ENCODE measurements around the gene SLX4IP.

SLX4IP gene

GRCh38 chr20:10523443-10523842, 88.3 kb downstream of the SLX4IP start:
- no peak for DNase-seq

GRCh38 chr20:10524034-10524476, 89.0 kb downstream of the SLX4IP start:
- no peak for DNase-seq

GRCh38 chr20:10524643-10525042, 89.5 kb downstream of the SLX4IP start:
- peak; percentile 42 for DNase-seq

- DNase-seq = no peak
Observed at GRCh38 chr20:10527781-10528180, 92.7 kb downstream of the SLX4IP start.

GRCh38 chr20:10530883-10531282, 95.8 kb downstream of the SLX4IP start:
- no peak for DNase-seq

- no peak for DNase-seq
Observed at GRCh38 chr20:10531848-10532247, 96.7 kb downstream of the SLX4IP start.

- DNase-seq = no peak
Observed at GRCh38 chr20:10532361-10532760, 97.3 kb downstream of the SLX4IP start.

GRCh38 chr20:10536531-10536930, 101.4 kb downstream of the SLX4IP start:
- peak; percentile 35 for DNase-seq

GRCh38 chr20:10537850-10538480, 102.9 kb downstream of the SLX4IP start:
- no peak for DNase-seq

- DNase-seq = no peak
Observed at GRCh38 chr20:10538768-10539167, 103.7 kb downstream of the SLX4IP start.

- no peak for DNase-seq
Observed at GRCh38 chr20:10539818-10540553, 104.9 kb downstream of the SLX4IP start.

GRCh38 chr20:10540636-10541493, 105.8 kb downstream of the SLX4IP start:
- no peak for DNase-seq

GRCh38 chr20:10541668-10542411, 106.7 kb downstream of the SLX4IP start:
- no peak for DNase-seq

GRCh38 chr20:10542442-10542841, 107.3 kb downstream of the SLX4IP start:
- DNase-seq = no peak

GRCh38 chr20:10543480-10543879, 108.4 kb downstream of the SLX4IP start:
- no peak for DNase-seq

- no peak for DNase-seq
Observed at GRCh38 chr20:10547276-10548114, 112.4 kb downstream of the SLX4IP start.

GRCh38 chr20:10549511-10549910, 114.4 kb downstream of the SLX4IP start:
- no peak for DNase-seq

GRCh38 chr20:10550204-10551118, 115.4 kb downstream of the SLX4IP start:
- DNase-seq = peak; percentile 16

- no peak for DNase-seq
Observed at GRCh38 chr20:10551732-10552724, 116.9 kb downstream of the SLX4IP start.
